Lower lobe of right lung (tissue), 2 donors: ENCODE measurements around the gene TFF3. TPM values are rescaled to one million over a fixed set of nuclear protein-coding genes. Genes with fewer than 3 reads are reported as not detected.

ENCODE experiments used
- ATAC-seq, 2 donors: fragments of 200-7000 bp; cut with Tn5 transposase; one replicate each; pipeline ENCODE4 v1.9.1; 2020 to 2022; ENCODE audit warnings: mild to moderate bottlenecking in 2 of 2, moderate library complexity in 2 of 2
- DNase-seq: peaks from one replicate; pipeline ENCODE4 v3.0.0-alpha.2; 2020
- H3K27ac ChIP-seq: fragments of 200-600 bp; one replicate; pipeline ENCODE4 v1.8.0; 2022
- H3K27me3 ChIP-seq: fragments of 200-600 bp; one replicate; pipeline ENCODE4 v1.8.0; 2022; ENCODE audit warnings: low read depth
- H3K36me3 ChIP-seq: fragments of 200-600 bp; one replicate; pipeline ENCODE4 v1.8.0; 2022; ENCODE audit warnings: mild to moderate bottlenecking
- H3K4me1 ChIP-seq: fragments of 200-600 bp; one replicate; pipeline ENCODE4 v1.8.0; 2022
- H3K4me3 ChIP-seq: fragments of 200-600 bp; one replicate; pipeline ENCODE4 v1.8.0; 2022; ENCODE audit warnings: mild to moderate bottlenecking
- H3K9me3 ChIP-seq: fragments of 200-600 bp; one replicate; pipeline ENCODE4 v1.8.0; 2022
- intact Hi-C: fragments of 100-400 bp; cut with DNase I; formaldehyde crosslinking; loops from one replicate; pipeline ENCODE4 v1.11.0; 2022
- total RNA-seq: library from RNA; stranded (reverse); fragmentation: NEBNext Ultra II Directional; extraction: Animal tissue kit (Norgen Biotek cat#: 25700); gene quantifications from one replicate; pipeline ENCODE4 v1.2.1, GENCODE V29; 2021
- TF ChIP-seq, protein P1 (sequence below): fragments of 200-600 bp; IDR thresholded peaks from one replicate; pipeline ENCODE4 v1.8.0; 2022; ENCODE audit warnings: antibody characterized with exemption, mild to moderate bottlenecking
- donor health status: DM: no; HTN: yes; CAD: no; lungs with severe emphysema.

Gene TFF3
- total RNA-seq, 1 donor from 2014 or later = 19.0 TPM

DNA sequence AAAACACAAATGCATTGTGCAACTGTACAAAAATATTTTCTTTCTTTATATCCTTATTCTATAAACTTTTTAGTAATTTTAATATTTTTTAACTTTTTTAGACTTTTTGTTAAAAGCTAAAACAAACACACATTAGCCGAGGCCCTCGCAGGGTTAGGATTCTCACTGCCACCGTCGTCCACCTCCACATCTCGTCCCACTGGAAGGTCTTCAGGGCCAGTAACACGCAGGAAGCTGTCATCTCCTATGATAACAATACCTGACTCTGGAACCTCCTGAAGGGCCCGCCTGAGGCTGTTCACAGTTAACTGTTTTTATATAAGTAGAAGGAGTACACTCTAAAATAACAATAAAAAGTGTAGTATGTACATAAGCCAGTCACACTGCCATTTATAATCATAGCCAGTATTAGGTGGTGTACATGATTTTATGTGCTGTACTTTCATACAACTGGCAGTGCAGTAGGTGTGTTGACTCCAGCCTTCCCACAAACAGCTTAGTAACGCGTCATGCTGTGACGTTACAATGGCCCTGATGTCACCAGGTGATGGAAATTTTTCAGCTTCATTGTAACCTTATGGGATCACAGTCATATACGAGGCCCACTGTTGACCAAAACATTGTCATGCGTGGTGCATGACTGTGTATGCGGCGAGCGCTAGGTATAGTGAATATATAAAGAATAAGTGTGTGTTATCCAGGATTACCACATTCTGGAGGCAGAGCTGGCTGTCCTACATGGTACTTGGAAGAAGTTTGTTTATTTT lies 26.8 kb upstream of the TFF3 start:
- intact Hi-C loops = no loop called here
- no peak overlapping the region for H3K27ac ChIP-seq
- no peak for ATAC-seq

DNA sequence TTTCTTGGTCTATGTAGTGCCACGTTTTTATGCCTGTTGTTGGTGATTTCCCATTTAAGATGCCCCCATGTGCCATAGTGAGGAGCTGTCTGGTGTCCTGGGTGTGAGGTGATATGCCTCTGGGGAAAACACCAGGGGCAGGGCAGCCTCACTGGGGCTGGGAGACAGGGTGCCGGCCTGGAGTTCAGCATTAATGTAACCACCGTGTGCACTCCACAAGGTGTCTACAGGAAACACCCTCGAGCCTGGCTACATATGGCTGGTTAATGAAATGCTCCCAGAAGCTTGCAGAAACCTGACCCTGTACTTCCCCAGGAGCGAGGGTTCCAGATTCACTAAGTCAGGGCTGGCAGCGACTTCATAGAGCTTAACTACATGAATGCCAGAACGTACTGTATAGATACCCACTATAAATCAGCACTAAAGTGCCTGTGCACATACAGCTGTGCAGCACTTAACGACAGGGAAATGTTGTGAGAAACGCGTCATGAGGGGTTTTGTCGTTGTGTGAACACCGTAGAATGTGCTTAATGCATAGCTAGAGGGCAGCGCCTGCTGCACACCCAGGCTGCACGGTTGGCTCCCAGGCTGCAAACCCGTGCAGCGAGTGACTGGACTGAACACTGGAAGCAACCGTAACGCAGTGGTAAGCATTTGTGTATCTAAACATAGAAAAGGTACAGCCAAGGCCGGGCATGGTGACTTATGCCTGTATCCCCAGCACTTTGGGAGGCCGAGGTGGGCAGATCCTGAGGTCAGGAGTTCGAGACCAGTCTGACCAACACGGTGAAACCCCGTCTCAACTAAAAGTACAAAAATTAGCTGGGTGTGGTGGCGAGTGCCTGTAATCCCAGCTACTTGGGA lies 25.2 kb upstream of the TFF3 start:
- H3K4me1 ChIP-seq = peaks cover 11% of the 10 kb centered on the region
- H3K4me3 ChIP-seq = no peak overlapping the region
- ATAC-seq (no peak), DNase-seq (no peak)
- no peaks in the 10 kb centered on the region for H3K9me3 ChIP-seq
- H3K27me3 ChIP-seq = peaks cover 6% of the 10 kb centered on the region
- no peak overlapping the region for H3K27ac ChIP-seq
- TF ChIP-seq, protein P1, sequence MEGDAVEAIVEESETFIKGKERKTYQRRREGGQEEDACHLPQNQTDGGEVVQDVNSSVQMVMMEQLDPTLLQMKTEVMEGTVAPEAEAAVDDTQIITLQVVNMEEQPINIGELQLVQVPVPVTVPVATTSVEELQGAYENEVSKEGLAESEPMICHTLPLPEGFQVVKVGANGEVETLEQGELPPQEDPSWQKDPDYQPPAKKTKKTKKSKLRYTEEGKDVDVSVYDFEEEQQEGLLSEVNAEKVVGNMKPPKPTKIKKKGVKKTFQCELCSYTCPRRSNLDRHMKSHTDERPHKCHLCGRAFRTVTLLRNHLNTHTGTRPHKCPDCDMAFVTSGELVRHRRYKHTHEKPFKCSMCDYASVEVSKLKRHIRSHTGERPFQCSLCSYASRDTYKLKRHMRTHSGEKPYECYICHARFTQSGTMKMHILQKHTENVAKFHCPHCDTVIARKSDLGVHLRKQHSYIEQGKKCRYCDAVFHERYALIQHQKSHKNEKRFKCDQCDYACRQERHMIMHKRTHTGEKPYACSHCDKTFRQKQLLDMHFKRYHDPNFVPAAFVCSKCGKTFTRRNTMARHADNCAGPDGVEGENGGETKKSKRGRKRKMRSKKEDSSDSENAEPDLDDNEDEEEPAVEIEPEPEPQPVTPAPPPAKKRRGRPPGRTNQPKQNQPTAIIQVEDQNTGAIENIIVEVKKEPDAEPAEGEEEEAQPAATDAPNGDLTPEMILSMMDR = no peak
- no peaks in the 10 kb centered on the region for H3K36me3 ChIP-seq
- intact Hi-C loops = no loop called here

More for the DNA sequence above, 26.8 kb upstream of the TFF3 start:
- Histone ChIP-seq H3K27me3 (no peaks in the 10 kb centered on the region), H3K4me1 (peaks cover 11% of the 10 kb centered on the region), H3K36me3 (no peaks in the 10 kb centered on the region), H3K4me3 (no peak overlapping the region), H3K9me3 (no peaks in the 10 kb centered on the region)
- TF ChIP-seq, protein P1 = no peak
- no peak for DNase-seq

DNA sequence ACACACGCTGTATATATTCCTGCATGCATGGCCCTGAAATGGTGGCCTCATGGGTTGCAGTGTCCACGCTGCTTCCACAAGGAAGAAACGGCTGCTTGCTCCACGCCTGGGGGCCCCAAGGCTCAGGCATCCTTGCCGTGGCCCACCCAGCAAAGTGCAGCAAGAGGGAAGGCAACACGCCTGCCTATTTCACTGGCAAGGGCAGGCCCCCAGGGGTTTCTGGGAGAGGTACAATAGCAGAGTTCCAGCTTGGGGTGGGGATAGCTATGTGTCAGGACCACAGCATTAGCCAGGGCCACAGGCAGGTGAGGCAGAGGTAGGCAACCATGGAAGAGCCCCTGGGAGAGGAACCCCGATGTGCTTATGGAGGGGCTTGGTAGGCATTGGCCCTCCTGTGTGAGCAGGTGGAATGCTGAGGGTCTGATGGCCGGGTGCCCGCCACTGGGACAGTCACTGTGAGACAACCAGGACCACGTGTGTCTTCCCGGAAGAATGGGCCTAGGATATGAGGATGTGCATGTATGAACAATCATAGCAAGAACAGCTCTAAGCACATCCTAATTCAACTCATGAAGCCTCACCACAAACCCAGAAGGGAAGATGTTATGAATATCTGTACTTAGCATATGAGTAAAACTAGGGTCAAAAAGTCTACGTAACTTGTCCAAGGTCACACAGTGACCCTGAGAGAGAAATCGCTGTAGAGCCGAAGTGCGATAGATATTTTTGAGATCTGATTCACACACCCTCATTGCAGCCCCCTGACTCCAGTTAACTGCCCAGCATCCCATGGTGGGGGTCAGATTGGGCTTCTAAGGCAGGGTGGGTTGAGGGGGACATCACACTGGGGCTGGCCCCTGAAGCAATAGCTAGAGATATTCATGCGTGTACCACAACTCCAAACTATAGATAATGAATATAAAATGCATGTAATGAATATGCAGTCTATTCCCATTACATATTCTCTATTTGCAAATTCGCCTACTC lies 23.8 kb upstream of the TFF3 start:
- H3K27ac ChIP-seq = no peak overlapping the region
- DNase-seq = no peak
- intact Hi-C loops = no loop called here
- no peak overlapping the region for H3K4me3 ChIP-seq
- H3K36me3 ChIP-seq = no peaks in the 10 kb centered on the region
- TF ChIP-seq, protein P1 = no peak
- H3K9me3 ChIP-seq = no peaks in the 10 kb centered on the region
- H3K27me3 ChIP-seq = peaks cover 6% of the 10 kb centered on the region
- ATAC-seq = no peak
- H3K4me1 ChIP-seq = peaks cover 11% of the 10 kb centered on the region

DNA sequence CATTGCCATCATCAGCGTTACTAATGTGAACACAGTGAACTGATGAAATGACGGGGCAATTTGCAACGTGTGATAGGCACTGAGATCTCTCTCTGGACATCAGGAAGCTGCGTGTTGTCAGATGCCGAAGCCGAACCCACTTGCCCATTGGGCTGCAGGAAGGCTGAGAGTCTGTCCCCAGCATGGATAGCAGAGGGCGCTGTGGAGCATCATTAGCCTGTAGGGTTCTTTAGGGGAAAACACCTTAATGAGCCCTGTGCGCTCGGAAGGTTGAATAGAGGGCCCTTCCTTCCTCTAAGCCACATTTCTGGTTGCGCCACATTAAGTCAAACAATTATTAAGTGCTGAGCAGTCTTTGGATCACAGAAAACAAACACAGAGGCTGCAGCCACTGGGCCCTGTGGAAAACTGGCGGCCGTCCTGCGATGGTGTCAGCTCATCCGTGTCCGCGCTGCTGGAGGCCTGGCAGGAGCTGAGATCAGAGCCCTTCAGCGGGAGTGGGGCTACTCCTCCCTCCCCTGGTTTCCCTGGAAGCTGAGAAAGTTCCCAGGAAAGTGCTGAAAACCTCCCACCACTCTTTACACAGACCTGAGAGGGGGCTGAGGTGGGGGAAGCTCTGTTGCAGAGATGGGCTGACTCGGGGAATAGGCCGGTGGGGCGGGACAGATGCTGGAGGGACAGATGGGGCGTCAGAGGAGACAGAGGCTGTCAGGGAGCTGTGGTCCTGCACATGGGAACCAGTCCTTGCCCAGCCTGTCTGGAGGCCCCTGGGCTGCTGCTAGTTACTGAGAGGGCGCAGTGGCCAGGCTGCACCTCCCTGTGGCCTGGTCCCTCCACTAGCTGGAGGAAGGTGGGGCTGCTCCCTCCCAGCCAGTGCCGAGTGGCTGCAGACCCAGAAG lies 22.9 kb upstream of the TFF3 start:
- Histone ChIP-seq H3K36me3 (no peaks in the 10 kb centered on the region), H3K27me3 (peaks cover 6% of the 10 kb centered on the region), H3K27ac (no peak overlapping the region), H3K4me1 (peaks cover 11% of the 10 kb centered on the region), H3K4me3 (no peak overlapping the region), H3K9me3 (no peaks in the 10 kb centered on the region)
- ATAC-seq (peak; percentile 95 to 98), DNase-seq (peak; percentile 86)
- TF ChIP-seq, protein P1 = peak; percentile 75
- intact Hi-C loops = no loop called here
